ENCODE results near the gene MYOM3. TPM values are rescaled to one million over a fixed set of nuclear protein-coding genes. Genes with fewer than 3 reads are reported as not detected.

Gene MYOM3
- total and polyA plus RNA-seq, 2 of the 4 experiments (the other 2 are of a cell fraction), result 0.03 TPM; not detected in 1

DNA sequence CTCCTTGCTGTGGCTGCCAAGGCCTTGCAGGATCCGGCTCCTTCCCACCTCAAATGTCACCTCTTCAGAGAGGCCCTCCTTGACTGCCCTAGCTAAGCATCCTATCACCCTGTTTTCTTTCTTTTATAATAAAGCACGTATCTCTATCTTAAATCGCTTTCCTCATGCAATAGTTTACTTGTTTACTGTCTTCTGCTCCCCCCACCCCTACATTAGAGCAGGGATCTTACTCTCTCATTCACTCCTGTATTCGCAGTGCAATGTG lies 36.4 kb downstream of the MYOM3 start:
- Histone ChIP-seq H3K56ac (ENCODE audit: extremely low read depth, insufficient read depth, low read length) (no peak overlapping the region), H4K5ac (ENCODE audit: low read depth, low read length) (no peak overlapping the region), H3K9me1 (ENCODE audit: insufficient read depth, low read length) (no peaks in the 10 kb centered on the region), H3K4me2 (ENCODE audit: low read depth, low read length) (no peak overlapping the region), H2AK9ac (replicated peaks; ENCODE audit: low read depth, low read length, poor library complexity) (no peak overlapping the region), H2BK15ac (ENCODE audit: low read depth, low read length) (no peak overlapping the region), H3K4ac (ENCODE audit: low read depth, low read length) (no peak overlapping the region), H4K8ac (ENCODE audit: low read depth in 2 of 2, low read length in 2 of 2) (no peak overlapping the region), H3K9me3 (ENCODE audit: control insufficient read depth, insufficient read depth, low read length) (no peaks in the 10 kb centered on the region), H3K4me1 (ENCODE audit: control insufficient read depth, insufficient read depth, low read length) (no peaks in the 10 kb centered on the region), H3K4me3 (ENCODE audit: insufficient read depth, low read depth, low read length) (no peak overlapping the region), H2BK5ac (ENCODE audit: low read depth, low read length, poor library complexity, severe bottlenecking) (no peak overlapping the region), H4K20me1 (ENCODE audit: insufficient read depth, low read length) (no peaks in the 10 kb centered on the region; the same call in 1 of the 2 replicates), H2AFZ (replicated peaks; ENCODE audit: low read length, poor library complexity) (no peak overlapping the region), H3K27me3 (ENCODE audit: control insufficient read depth, insufficient read depth, low read length) (peaks cover 40% of the 10 kb centered on the region), H3K79me1 (ENCODE audit: low read depth in 1 of 2, low read length in 2 of 2) (no peaks in the 10 kb centered on the region), H3K9ac (ENCODE audit: low read depth, low read length) (no peak overlapping the region), H2BK120ac (ENCODE audit: low read depth, low read length) (no peak overlapping the region), H3K23ac (ENCODE audit: low read depth, low read length) (no peak overlapping the region), H4K91ac (ENCODE audit: insufficient read depth, low read depth, low read length) (no peak overlapping the region), H3K14ac (replicated peaks; ENCODE audit: low read depth, low read length) (no peak overlapping the region), H2AK5ac (ENCODE audit: low read depth, low read length) (no peak overlapping the region), H3K27ac (ENCODE audit: insufficient read depth, low read length) (no peak overlapping the region), H3K18ac (ENCODE audit: low read depth, low read length) (no peak overlapping the region), H3K36me3 (ENCODE audit: control insufficient read depth, insufficient read depth, low read length) (no peaks in the 10 kb centered on the region), H2BK20ac (ENCODE audit: low read depth, low read length) (no peak overlapping the region)
- in situ Hi-C loops (cut with MboI; ENCODE audit: low sequenced_read_pairs), result no loop called here
- intact Hi-C loops (cut with micrococcal nuclease), result no loop called here
- WGBS, 2 experiments (ENCODE audit: extremely low coverage in 2 of 2, insufficient read length in 1 of 2), result no CpG with 5 or more reads among the region's 4 CpGs
- POLR2A ChIA-PET (ENCODE audit: unreplicated experiment), result no interaction called here
- ATAC-seq (ENCODE audit: low read depth) (no peak), DNase-seq (no peak)
- TF ChIP-seq, protein P1, sequence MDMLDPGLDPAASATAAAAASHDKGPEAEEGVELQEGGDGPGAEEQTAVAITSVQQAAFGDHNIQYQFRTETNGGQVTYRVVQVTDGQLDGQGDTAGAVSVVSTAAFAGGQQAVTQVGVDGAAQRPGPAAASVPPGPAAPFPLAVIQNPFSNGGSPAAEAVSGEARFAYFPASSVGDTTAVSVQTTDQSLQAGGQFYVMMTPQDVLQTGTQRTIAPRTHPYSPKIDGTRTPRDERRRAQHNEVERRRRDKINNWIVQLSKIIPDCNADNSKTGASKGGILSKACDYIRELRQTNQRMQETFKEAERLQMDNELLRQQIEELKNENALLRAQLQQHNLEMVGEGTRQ (IDR thresholded peaks at IDR 0.05; ENCODE audit: low read depth, low read length), result no peak
- TF ChIP-seq RFX5 (IDR thresholded peaks at IDR 0.05; ENCODE audit: low read depth, low read length), result no peak
- dilution Hi-C loops (cut with HindIII; ENCODE audit: low sequenced_read_pairs, unreplicated experiment), result no loop called here
- CTCF ChIA-PET, result no interaction called here
- BruUV-seq (replicated peaks), result no TSS peak
